Colon (tissue), 2 donors: Measurements from ENCODE around the gene C2orf92.

Experiments used
- FAIRE-seq: peaks from 2 replicates; lab custom pipeline; 2012; peaks lifted over from hg19 to GRCh38; lab: Jason Lieb, UNC
- donor health status: control.
- donor health status: control.

The C2orf92 gene

DNA sequence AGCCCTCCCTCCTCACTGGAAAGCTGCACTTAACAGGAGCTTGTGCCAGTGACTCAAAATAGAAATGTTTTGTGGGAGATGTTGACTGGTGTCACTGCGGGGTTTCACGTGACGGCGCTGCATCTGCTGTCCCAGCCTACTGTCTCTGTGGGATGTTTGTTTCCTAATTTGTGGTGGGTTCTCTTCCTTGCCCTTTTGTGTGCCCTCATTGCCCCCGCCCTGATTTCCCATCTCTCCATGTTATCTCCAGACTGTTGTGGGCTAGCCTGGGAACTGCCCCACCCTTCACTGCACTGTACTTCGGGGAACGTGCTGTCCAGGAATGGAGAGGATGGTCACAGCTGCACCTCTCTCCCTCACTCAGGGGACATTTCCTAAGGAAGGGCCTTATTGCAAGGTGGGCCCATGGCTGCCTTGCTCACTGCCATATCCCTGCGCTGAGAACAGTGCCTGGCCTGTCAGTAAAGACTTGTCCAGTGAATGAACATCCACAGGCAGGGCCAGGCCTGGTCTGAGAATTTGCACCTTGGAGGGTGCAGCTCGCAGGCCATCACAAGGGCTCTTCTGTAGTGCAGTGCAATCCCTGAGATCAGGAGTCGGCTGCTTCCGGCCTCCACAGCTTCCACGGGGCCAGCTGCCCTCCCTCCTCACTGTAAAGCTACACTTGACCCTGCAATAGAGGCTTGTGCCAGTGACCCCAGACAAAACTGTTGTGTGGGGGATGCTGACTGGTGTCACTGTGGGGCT is 61.9 kb downstream of the C2orf92 start:
- no peak for FAIRE-seq

DNA sequence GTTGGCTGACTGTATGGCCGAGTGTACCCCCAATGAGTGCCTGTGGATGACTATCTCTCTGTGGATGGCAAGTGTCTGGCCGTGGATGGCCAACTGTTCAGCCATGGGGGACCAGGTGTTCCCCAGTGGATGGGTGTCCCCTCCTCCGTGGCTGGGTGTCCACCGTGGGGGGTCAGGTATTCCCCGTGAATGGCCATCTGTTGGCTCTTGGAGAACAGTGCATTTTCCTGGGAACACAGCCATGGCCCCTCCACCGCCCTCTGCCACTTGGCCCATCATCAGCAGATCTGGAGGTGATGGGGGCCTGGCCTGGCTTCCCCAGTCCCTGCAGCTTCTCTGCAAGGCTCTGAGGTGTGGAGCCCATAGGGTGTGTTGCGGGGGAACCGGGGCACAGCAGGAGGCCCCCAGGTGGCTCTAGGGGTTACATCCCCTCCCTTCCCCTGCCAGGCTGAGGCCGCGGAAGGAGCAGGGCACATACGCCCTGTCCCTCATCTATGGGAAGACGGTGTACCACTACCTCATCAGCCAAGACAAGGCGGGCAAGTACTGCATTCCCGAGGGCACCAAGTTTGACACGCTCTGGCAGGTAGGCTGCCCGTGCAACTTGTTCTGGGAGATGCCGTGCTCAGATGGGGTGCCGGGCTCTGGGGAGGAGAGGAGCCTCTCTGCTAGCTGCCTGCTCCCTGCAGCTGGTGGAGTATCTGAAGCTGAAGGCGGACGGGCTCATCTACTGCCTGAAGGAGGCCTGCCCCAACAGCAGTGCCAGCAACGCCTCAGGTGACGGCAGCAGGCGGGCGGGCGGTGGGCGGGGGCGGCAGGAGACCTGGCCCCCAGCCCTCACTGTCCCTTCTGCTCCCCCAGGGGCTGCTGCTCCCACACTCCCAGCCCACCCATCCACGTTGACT is 63.2 kb downstream of the C2orf92 start:
- no peak for FAIRE-seq

DNA sequence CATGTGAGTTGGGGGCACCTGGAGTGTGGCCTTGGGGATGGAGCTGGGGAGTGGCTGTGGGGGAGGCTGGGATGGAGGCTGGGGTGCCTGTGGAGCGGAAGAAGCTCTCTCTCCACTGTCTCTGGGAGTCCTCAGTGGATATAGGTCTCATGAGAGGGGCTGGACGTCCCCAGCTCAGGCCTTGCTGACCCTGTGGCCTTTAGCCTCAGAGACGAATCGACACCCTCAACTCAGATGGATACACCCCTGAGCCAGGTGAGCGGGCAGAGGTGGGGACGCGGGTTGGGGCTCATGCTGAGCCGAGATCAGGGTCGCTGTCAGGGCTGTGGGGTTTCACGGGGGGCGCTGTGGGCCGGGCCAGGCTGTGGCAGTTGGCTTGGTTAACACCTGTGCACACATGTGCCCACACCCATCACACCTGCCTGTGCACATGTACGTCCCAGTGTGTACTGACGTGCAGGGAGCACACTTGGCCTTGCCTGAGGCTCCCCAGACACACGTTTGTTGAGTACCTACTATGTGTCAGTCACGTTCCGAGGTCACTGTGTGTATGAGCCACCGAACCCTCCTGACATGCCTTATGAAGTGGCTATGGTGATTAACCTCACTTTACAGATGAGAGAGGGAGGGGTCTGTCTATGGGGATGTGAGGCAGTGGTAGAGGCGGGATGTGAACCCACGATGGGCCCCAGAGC is 64.0 kb downstream of the C2orf92 start:
- no peak for FAIRE-seq

DNA sequence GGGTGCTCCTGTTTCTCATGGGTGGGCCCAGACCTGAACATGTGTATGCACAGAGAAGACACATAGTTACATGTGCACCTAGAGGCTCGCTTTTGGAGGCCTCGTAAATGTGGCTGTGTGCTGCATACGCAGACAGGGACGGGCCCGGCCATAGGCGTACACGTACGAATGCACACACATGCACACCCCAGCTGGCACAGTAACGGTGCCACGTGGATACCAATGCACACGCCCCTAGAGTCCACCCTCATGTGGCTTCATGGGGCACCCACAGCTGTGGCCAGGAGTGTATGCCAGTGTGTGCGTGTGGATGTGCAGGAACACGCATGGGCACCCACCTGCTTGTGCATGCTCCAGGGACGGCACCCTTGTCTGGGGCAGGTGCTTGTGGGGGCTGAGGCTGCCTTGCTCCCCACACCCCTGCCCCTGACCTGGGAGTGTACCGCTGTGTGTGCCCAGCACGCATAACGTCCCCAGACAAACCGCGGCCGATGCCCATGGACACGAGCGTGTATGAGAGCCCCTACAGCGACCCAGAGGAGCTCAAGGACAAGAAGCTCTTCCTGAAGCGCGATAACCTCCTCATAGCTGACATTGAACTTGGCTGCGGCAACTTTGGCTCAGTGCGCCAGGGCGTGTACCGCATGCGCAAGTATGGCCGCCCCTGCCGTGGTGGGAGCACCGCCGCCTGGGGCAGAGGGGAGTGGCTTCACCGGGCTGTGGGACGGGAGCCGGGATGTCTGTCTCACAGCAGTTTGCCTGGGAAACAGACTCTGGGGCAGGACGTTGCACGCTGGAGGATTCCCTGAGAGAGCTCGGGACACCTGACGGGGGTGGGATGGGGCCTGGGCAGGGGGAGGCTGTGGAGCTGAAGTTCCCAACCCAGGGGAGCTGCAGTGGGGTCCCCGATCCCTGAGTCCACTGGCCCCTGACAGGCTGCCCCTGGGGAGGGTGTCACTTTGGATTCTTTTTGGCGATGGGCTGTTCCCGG is 64.8 kb downstream of the C2orf92 start:
- no peak for FAIRE-seq

DNA sequence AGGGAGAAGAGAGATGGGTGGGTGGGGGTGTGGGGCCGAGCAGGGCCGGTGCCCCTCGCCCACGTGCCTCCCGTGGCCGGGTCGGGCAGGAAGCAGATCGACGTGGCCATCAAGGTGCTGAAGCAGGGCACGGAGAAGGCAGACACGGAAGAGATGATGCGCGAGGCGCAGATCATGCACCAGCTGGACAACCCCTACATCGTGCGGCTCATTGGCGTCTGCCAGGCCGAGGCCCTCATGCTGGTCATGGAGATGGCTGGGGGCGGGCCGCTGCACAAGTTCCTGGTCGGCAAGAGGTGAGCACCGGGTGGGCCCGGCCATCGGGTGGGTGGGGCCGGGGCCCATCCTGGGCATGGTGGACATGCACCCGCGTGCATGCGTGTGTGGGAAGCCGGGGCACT is 65.6 kb downstream of the C2orf92 start:
- no peak for FAIRE-seq

DNA sequence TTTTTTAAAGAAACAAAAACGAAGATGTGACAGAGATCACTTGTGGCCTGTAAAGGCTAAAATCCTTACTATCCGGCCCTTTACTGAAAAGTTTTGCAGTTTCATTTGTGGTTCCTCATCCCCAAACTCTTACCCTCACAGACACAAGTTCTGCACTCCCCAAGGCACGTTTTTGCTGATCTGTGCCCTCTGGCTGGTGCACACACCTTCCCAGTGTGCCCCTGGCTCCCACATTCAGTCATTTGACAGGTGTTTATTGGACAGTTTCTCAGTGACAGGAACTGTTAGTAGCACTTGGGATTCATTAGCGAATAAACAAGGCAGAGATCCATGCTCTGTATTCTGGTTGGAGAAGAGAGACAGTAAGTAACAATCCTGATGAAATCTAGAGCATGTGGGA is 66.7 kb downstream of the C2orf92 start:
- FAIRE-seq: no peak

DNA sequence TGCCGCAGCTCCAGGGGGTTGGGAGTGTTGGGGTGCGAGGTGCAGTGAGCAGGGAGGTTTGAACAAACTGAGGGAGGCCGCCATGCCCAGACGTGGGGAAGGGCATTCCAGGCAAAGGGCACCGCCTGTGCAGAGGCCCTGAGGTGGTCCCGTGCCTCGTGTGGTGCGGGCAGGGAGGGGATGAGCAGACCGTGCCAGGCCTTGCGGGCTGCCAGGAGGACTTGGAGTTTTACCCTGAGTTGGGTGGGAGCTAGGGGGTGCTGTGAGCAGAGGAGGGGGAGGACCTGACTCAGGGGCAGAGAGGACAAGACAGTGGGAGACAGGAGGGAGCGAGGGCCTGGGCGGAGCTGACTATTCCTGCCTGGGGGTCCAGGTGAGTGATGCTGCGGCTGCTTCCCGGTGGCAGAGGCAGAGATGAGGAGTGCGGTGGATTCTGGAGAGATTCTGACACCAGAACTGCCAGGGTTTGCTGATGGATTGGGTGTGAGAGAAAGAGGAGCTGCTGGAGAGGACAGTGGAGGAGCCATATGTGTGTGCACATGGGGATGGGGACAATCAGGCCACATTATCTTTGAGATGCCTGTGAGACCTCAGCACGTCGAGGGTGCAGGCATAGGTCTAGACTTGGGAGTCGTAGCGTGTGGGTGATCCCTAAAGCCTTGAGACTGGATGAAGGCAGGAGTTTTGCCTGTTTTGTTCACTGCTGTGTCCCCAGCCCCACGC is 67.3 kb downstream of the C2orf92 start:
- FAIRE-seq: no peak

DNA sequence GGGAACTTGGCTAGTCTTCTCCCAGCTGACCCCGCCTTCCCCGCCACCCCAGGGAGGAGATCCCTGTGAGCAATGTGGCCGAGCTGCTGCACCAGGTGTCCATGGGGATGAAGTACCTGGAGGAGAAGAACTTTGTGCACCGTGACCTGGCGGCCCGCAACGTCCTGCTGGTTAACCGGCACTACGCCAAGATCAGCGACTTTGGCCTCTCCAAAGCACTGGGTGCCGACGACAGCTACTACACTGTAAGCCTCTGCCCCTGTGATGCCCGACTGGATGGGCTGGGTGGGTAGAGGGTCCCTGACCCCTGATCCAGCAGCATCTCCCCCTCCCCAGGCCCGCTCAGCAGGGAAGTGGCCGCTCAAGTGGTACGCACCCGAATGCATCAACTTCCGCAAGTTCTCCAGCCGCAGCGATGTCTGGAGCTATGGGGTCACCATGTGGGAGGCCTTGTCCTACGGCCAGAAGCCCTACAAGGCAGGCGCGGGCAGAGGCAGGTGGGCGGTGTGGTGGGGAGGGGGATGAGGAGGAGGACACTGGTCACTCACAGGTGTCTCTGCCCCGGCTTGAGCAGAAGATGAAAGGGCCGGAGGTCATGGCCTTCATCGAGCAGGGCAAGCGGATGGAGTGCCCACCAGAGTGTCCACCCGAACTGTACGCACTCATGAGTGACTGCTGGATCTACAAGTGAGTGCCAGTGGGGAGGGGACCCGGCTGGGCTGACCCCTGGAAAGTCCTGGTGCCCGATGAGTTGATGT is 68.1 kb downstream of the C2orf92 start:
- FAIRE-seq: no peak

DNA sequence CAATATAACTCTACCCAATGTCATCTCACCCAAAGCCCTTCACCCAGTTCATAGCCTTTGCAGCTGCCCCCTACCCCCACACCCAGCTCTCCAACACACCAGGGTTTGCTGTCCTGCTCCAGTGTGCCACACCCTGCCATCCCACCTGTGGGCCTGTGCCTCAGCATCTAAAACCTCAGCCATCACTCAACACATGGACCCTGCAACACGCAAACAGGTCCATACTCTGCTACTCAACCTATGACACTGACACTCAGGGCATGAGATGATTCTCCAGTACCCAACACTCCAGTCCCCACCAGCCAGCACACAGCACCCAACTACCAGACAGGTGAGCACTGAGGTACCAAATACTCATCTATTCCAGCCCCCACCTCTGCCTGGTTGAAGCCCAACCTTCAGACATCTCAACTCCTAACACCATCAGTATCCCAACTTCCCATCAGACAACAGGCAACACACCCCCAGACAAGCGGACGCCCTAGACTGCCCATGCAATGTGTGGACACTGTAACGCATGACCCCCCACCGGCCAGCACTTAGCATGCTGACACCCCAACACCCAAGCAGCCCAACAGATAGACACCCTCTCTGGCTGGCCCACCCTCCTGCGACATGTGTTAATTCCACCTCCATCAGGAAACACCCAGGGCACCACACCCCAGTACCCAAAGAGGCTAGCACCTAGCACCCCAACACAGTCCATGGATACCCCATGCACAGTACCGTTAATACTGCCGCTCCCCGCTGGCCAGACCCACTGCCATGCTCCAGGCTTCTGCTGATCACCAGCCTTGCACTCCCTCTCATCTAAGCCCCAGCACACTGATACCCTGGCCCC is 68.9 kb downstream of the C2orf92 start:
- FAIRE-seq: no peak

DNA sequence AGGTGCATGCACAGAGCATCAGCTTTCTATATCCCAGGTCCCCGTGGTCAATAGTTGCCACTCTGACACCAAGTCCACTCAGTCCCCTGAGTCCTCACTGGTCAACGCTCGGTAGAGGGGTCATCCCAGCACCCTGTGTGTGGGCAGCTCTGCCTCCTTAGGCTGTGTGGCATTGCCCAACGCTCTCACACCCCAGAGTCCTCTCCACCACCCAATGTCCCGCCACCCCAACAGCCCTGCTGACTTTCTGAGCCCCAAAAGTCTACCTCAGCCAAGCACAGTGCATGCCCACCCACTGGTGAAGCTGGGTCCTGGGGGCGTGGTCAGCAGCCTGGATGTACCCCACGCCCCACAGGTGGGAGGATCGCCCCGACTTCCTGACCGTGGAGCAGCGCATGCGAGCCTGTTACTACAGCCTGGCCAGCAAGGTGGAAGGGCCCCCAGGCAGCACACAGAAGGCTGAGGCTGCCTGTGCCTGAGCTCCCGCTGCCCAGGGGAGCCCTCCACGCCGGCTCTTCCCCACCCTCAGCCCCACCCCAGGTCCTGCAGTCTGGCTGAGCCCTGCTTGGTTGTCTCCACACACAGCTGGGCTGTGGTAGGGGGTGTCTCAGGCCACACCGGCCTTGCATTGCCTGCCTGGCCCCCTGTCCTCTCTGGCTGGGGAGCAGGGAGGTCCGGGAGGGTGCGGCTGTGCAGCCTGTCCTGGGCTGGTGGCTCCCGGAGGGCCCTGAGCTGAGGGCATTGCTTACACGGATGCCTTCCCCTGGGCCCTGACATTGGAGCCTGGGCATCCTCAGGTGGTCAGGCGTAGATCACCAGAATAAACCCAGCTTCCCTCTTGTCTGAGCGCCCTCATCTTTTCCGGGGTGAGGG is 69.7 kb downstream of the C2orf92 start:
- FAIRE-seq: no peak

DNA sequence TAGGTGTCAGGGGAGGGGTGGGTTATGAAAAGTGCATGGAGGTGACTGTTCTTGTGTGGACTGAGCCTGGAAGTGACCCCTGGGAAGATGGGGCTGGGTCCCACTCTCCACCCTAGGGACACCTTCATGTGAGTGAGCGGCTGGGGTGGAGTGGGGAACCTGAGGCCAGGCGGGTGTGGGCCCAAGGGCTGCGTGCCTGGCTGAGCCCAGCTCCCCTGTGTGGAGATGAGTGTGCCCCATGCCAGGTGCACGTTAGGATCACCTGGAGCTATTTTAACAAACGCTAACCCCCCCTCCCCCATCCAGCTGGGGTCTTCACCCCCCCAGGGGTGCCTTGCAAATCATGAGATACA is 70.4 kb downstream of the C2orf92 start:
- no peak for FAIRE-seq

DNA sequence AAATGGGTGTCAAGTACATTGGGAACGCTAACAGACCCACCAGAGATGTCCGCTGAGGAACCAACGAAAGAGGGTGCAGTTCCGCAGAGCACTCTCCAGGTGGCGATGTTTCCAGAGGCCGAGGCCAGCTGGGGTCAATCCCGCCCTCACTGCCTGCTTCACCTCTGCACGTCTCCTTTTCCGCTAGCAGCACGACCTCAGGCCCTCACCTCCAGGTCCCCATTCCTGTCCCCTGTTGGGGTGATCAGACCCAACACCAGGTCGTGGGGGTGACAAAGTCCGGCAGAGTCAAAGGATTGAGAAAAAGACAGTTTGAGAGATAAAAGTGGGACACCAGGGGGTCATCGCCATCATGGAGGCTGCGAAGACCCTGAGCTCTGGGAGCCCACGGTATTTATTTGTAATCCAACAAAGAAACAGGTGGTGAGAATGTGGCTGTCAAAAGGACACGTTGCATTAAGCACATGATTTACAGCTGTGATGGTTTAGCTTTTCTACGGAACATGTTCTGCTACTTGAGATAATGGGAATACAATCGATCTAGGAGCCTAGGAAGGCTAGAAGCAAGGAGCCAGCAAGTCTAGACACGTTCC is 71.2 kb downstream of the C2orf92 start:
- FAIRE-seq: no peak

DNA sequence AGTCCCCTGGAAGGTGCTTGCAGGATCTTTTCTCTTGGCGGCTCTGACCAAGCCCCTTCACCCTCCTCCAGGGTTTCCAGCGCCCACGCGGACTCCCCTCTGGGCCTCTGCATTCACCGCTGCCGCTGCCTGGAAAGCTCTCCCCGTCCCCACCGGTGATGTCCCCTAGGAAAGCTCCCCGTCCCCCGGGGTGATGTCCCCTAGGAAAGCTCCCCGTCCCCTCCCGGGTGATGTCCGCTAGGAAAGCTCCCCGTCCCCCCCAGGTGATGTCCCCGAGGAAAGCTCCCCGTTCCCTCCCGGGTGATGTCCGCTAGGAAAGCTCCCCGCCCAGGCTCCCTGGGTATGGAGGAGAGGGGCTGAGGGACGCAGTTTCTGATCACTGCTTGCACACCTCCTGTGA is 71.7 kb downstream of the C2orf92 start:
- no peak for FAIRE-seq

DNA sequence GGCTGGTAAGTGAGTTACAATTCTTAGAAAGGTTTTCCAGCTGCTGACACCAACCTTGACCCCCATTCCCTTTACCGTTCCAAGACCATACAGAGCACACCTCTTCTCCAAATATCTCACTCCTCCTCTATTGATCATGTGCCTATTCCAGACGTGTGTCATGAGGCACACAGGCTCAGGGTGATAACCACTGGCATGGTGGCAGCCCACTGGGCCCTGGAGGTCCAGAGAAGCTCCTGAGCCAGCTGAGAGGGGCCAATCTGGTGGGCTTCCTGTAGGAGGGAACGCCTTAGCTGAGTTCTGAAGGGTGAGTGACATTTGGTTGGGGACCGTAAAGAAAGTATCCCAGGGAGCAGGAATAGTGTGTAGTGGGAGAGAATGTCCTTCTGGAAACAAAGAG is 72.2 kb downstream of the C2orf92 start:
- FAIRE-seq: no peak

DNA sequence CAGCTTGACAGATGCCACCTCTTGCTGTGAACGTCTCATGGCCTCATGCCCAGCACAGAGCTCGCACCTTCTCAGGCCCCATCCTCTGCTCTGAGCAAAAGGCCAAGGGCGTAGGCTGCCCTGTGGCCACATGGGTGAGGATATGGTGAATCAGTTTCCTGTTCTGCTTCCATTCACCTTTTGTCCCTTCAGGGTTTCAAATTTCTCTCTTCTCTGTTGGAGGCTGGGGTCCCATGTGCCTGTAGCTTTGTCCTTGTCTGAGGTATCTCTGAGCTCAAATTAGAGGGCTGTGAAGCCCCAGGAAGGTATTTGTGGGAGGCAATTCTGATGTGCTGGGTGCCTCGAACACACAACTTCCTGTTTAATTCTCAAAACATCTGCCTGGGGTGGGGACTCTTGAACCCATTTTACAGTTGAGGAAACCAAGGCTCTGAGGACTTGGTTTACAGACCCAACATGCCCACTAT is 72.9 kb downstream of the C2orf92 start:
- no peak for FAIRE-seq

DNA sequence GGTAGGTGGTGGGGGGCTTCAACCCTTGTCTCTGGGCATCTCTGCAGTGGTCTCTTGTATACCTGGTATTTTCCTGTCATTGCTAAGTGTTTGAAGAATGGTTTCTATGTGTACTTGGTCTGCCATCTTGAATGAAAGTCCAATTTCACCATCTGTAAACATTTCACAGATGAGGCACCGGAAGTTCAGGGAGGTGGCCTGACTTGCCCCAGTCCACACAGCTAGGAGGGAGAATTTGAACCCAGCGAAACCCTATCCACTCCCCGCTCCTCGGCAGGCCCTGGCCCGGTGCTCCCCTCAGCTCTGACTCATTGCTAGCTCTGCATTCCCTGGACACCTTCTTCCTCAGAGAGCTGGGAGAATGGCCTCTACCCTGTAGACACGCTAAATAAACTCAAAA is 74.4 kb downstream of the C2orf92 start:
- no peak for FAIRE-seq

DNA sequence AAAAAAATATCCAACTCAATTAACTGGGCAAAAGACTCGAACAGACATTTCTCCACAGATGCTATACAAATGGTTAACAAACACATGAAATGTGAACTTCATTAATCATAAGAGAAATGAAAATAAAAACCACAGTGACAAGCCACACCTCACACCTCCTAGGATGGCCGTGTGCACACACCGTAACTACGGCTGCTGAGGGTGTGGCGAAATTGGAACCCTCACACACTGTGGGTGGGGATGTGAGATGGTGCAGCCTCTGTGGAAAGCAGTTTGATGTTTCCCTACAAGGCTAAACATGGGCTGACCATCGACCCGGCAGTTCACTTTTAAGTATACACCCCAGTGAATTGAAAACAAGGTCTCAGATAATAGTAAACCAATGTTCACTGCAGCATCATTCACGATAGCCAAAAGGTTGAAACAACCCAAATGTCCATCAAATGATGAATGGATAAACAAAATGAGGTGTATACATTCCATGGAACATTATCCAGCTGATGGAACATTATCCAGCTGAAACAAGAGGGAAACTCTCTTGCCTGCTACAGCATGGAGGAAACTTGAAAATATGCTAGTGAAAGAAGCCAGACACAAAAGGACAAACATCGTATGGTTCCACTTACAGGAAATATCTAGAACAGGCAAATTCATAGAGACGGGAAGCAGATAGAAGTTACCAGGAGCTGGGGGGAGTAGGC is 76.1 kb downstream of the C2orf92 start:
- FAIRE-seq: no peak
